Activated gamma-delta T cell treated with anti-CD3 and anti-CD28 coated beads, Interleukin-2, amount 50 U/mL, for 16 hours (primary cell): ENCODE results near the gene C9.
"Not testable (repeated sequence)": the region's sequence is repeated elsewhere in the genome, so short reads cannot be mapped to it uniquely, and the experiment has no call there.

ENCODE experiments used
- DNase-seq: peaks from one replicate; pipeline ENCODE4 v3.0.0-alpha.2; 2020; ENCODE audit warnings: low read depth

The C9 gene

DNA sequence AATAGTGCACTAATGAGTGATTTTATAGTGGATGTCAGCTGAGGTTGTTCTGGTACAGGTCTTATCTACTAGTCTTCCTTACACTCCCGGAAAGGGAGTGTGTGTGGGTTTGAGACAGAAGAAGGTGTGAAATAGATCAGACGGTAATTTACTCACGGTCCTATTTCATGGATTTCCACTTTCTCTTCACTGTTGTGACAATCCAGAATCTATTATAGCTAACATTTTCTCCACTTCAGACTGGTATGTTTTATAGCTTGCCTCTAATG lies 7.0 kb upstream of the C9 start:
- DNase-seq = no peak

DNA sequence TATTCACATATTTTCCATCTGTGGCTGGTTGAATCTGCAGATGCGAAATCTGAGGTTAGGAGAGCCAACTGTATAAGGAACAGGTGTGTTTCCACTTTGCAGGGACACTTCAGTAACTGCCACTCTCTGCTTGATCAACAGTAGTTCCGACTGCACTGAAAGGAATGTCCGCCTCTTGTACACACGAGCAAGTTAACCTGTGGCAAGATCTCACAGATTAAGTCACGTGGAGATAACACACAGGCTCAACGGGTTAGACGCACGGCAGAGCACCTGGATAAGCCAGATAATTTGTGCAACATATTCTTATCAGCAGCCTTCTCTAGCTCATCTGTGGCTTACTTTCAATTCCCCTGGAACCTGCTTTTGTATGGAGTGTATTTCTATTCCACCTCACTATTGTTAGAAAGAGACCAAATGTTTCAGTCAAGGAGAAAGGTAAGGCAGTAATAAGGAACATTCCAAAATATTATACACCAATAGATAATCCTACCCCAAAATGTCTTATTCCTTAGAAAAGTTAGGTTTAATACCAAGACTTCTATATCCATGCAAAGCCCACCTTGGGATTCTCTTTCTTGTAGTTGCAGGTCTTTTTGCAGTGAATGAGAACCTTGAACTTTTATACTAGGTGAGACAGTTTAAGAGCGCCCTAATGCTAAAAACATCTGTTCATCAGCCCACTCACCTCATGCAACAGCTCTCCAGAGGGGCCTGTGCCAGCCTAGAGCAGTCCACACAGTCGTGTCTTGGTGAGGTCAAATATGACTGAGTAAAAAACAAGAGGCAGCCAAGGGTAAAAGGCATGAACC lies 6.5 kb upstream of the C9 start:
- DNase-seq = no peak

DNA sequence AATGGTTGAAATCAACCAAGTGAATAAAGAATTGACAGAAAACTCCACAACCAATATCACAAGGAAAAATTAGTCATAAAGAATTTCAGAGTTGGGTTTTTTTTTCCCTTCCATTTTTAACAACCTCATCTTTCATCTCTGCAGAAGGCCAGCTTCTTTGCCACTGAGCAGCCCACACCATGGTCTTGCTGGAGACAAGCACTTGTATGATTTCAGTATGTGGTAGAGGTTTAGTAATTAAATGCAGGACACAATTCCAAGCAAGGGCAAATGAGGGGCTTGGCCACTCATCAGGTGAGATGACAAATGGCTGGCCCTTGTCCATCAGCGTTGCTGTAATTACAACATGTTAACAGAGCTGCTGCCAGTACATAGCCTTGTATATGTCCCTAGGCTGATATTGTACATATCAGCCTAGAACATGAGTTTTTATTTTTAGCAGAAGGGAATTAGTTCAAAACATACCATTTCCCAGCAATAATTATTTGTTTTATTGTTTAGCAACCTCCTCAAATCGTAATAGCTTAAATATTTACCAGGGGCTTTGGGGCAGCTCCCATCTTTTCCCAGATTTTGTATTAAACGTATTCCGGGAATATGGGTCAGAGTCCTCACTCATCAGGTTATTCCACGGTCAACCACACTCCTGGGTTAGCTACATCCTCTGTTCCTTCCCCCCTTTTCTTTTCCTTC lies 5.0 kb upstream of the C9 start:
- no peak for DNase-seq

DNA sequence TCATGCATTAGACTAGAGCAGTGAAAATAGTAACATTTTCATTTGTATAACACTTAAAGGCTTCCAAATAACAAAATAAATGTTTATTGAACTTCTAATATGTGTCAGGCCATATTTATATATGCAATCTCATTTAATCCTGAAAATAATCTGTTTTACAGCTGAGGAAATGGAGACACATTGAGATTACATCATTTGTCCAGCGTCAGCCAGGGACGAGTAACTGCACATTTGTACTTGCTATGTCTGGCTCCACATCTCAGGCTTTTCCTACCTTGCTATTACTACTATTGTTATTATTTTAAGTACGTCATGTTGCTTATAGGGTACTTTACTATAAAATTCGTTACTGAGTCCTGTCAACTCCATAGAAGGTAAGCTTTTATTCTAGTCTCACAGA lies 3.8 kb upstream of the C9 start:
- DNase-seq = no peak

DNA sequence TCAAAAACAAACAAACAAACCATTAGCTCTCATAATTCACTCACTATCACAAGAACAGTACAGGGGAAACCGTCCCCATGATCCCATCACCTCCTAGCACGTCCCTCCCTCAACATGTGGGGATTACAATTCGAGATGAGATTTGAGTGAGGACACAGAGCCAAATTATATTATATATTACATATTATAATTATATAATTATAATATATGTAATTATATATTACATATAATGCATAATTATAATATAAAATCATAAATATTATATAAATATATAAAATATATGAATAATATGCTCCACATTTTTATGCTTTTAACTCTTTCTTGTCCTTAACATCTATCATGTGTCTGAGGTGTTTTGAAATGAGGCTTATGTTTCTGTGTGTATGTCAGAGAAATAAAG lies 3.4 kb upstream of the C9 start:
- DNase-seq = no peak

DNA sequence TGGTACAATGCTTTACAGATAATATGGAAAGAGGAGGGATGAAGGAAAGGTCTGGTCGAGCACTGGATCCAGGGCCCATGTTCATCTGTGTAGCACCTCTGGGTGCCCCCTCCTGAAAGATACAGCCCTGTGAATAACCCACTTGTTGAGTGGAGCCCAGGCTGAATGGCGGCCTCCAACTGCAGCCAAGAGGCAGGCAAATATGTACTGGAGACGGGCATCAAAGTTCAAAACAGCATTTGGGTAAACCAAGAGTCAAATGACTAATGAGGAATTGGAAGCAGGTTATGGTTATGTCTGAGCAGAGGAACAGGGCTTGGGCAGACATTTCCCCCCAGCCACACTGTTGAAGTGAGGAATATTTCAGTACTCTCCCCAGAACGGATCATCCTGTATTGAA lies 1.1 kb downstream of the C9 start:
- DNase-seq = no peak

DNA sequence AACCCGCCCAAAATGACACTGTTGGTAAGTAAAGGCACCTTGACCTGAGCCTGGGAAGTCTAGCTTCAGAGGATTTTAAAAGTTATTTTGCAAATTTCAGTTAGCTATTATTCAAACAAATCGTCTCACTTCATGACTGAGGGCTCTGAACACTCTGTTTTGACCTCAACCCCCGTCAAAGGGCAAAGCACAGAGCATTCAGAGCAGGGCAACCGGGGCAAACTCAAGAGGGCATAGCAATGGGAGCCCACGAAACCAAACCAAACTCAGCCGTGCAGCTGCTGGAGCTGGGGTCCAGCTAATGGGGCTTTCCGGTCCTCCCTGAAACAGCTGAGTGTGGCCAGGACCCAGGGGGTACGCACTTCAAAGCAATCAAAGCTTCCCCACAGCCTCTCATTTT lies 1.6 kb downstream of the C9 start:
- DNase-seq = no peak

DNA sequence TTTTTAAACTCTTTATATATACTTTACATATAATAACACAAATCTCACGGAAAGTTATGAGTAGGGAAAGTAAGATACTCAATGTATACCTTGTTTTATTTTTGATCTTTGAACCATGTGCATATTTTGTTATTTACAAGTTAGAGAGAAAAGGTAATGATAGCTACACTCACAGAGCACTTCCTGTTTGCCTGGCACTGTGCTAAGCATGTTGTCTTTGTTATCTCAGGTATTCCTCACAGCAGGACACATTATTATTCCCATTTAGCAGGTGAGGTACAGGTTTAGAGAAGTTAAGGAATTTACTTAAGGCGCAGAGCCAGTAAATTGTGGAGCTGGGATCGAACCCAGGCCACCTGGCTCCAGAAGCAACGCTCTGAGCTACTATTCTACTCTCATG lies 3.0 kb downstream of the C9 start:
- no peak for DNase-seq

DNA sequence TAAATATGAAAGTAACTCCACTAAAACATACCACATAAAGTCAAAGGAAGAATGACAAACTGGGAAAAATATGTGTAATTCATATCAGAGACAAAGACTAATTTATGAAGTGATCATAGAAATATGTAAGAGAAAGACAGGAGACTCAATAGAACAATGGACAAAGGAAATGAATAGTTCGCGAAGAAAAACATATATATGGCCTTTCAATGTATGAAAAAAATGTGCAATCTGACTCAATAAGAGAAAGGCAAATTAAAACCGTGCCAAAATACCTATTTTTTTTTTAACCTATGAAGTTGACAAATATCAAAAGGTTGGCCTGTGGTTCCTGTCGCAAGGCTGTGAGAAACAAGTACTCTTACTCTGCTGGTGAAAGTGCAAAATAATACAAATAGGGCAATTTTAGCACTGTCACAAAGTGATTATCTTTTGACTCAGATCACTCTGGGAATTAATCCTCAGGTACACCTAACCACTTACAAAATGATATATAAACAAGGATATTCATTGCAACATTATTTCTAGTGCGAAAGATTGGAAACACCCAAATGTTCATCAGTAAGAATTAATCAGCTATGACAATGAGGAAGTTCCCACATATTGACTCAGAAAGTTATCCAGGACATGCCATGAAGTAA lies 3.7 kb downstream of the C9 start:
- no peak for DNase-seq

DNA sequence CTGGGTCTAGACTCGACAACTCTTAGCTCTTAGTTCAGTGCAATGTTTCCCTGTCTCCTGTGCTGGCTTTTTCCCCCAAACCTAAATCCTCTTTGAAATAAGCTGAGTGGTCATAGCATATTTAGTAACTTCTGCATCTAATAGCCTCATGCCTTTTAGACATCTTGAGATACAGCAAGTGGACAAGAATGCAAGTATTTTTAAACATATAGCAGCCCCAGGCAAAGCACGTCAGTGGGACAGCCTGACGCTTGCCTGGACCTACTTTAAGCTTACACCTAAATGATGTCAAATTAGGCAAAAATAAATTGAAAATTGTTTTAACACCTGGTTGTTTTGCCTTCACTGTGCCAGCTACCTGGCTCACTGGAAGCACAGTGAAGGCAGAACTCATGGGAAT lies 8.0 kb downstream of the C9 start:
- DNase-seq = no peak

DNA sequence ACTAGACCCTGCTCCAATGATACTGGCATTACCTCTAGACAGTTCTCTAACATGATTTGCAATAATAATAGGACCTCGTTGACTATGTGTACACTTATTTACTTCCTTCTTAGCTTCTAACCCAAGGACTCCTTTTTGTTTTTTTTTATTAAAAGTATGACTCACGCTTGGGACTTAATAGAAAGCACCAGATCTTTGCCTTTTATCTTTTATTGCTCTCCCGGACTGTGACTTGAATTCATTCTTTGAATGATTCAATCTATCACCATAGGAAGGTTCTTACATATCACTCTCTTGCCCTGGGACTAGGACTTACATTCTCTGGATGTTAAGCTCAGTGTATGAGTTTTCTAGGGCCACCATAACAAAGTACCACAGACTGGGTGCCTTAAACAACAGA lies 9.0 kb downstream of the C9 start:
- DNase-seq = no peak

DNA sequence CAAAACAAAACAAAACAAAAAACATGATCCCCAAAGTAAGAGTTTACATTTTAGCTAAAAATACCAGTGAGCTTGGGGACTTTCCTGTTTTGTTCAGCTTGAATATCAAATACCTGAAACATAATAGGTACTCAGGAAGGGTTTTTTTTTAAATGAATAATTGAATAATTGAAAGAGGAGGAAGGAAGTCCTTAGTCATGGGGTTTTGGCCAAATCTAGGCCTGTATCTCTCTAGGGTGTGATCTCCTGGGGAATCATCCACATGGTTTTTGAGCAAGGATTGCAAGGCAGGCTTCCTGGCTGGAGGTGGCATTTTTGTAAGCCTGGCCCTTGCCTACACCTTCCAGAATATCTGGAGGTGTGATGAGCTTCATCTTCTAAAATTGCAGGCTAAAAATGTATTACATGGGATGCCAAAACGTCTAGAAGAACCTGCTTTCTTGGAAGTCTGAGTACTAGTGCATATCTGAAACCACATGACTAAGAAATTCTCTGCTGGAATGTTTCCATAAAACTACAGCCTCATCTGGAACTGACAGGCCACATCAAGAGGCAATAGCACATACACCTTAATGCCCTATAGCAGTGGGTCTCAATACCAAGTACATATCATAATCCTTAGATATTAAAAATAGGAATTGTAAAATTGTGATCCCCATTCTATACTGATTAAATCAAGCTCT lies 10.4 kb downstream of the C9 start:
- no peak for DNase-seq

DNA sequence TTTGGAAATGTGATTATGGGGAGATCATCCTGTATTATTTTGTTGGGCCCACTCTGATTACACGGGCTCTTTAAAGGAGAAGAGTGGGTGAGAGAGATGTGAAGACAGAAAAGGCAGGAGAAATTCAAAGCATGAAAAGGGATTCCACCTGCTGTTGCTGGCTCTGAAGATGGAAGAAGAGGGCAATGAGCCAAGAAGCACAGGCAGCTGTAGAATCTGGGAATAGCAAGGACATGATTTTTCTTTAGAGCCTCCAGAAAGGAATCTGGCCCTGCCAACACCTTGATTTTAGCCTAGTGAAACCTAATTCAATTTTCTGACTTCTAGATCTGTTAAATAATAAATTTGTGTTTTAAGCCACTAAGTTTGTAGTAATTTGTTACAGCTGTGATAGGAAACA lies 11.3 kb downstream of the C9 start:
- DNase-seq = no peak

DNA sequence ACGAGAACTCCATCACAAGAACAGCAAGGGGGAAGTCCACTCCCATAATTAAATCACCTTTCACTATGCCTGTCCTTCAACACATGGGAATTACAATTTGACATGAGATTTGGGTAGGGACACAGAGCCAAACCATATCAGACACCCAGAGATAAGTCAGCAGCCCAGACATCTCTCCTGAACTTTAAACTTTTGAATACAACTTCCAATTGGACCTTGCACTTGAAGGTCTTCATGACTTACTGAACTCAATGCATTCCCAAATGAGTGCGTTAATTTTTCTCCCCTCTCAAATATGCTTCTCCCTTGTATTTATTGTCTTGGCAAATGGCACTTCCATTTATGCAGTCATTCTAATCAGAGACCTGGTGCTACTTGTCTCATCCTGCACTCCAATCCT lies 12.1 kb downstream of the C9 start:
- DNase-seq = no peak

DNA sequence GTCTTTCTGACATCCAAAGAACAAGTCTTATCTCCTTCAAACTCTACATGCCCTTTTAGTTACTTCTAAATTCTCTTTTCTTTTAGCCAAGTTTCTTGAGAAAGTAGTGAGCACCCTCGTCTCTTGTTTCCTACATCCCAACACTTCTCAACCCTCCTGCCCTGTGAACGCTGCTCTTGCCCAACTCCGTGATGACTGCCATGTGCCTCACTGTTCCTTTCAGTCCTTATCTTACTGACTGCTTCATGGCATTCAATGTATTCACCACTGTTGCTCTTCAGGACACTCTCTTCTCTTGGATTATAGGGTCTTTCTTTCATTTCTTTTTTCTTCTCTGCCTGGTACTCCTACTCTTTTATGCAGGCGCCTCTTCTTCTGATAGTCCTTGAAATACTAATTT lies 14.8 kb downstream of the C9 start:
- no peak for DNase-seq

DNA sequence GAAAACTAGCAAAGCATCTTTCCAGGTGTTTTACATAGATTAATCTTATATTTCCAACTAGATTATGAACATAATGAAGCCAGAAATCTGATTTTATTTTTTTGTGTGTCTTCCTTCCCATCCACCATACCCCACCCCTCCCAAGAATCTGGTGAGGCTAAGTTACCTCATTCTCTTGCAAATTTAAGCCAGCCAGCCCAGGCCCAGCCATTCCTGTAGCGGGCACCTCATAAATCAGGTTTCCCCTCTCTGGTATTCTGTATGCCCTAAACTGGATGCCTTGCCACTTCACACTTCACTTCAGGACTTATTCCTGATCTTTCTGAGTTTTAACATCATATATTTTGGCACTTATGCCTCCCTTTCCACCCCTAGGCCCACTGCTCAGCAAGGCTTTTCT lies 21.8 kb downstream of the C9 start:
- DNase-seq = no peak

DNA sequence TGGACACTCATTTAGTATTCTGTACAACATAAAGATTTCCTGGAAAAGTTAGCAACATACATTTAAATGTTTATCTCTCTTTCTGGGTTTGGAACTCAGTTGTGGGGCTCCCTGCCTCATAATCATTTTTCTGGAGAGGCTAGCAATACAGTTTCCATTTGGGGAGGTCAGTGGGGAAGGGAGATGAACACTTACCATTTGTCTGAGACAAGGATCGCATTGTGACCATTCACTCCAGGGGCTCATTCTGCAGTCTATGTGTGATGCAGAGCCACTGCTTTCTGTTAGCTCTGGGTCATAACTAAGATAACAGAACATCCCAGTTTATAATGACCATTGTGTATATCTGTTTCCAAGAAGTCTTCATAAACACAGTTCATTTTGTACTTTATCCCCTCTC lies 22.4 kb downstream of the C9 start:
- no peak for DNase-seq

DNA sequence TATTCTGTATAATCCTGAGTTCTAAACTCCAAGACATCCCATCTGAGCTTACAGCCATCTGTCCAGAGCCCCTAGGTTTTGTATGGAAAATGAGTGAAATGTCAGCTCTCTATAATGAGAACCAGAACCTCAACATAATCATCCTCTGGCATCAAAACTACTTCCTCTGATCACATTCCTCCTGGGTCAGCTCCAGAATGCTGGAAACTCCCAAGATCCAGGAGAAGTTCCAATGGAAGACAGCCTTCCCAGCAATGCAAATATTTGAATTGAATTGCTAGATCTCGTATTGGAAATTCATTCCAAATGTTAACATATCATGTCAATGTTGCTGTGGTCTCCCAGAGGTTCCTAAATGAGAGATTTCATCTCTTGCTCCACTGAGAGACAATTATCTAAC lies 23.8 kb downstream of the C9 start:
- DNase-seq = no peak

DNA sequence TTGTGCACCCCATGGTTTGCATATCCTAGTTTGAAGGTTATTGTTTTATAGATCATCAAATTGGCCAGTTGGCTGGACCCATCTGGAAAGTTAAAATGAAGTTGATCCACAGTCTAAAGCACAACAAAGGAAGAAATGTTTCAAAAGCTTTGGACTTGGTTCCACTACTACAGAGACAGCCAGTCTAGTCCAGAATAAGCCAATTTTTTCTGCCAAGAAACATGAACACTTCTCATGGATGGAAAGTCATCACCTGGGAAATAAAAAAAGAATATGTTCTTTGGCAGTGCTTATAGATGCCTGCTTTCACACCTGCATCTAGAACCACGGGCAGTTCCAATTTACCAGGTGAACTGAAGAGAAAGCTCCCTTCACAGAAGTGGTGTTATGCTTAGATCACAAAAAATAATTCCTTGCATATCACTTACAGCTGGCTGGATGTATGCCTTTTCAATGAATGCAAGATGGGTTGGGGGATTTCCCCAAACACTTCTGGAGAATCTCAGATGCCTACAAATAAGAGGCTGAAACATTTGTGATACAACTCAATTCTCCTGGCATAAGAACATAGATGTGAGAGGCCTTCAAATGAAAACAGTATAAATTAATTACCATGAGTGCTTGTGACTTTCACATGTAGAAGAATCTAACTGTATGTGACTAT lies 26.9 kb downstream of the C9 start:
- no peak for DNase-seq

DNA sequence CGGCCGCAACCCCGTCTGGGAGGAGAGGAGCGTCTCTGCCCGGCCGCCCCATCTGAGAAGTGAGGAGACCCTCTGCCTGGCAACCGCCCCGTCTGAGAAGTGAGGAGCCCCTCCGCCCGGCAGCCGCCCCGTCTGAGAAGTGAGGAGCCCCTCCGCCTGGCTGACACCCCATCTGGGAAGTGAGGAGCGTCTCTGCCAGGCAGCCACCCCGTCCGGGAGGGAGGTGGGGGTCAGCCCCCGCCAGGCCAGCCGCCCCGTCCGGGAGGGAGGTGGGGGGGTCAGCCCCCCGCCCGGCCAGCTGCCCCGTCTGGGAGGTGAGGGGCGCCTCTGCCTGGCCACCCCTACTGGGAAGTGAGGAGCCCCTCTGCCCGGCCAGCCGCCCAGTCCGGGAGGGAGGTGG lies 30.0 kb downstream of the C9 start:
- not testable (repeated sequence) for DNase-seq

DNA sequence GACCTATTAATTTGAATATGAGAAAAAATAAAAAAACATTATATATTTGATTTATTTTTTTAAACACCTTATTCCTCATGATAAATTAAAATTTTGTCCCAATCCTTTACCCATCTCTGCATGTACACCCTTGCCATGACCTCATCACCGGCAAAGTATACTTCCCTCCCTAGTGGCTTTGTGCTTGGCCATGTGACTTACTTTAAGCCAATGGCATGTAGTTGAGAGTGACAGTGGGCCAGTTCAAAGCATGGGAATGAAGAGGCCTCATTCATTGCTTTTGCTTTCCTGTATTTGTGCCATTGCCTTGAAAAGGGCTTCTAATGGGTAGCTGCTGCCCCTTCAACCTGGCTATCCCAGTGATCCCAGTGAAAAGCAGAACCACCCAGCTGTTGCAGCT lies 31.2 kb downstream of the C9 start:
- DNase-seq = no peak

DNA sequence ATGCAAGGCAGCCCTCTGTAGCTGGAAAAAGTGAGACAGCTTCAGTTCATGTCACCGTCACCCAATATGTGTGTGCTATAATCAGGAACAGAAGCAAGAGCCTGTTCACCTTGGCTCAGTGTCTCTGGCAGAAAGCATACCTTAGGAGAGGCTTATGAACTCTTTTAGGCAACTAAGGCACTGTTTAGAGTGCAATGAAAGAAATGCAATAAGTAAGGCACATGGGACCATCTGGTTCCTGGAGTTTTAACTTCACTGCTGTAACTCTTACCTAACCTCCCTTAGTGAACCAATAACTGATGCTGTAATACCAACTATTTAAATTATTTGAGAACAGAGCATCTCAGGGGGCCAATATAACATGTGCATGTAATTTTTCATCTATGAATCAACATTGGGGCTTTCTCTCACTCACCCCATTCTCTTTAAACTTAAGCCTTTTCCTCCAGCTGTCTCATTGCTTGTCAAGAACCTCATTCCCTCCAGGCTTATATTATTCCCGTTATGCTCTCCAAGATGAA lies 32.4 kb downstream of the C9 start:
- DNase-seq = no peak
